MV-4-11 (cell line): ENCODE results near the gene ANTXR2.

Experiments used
- DNase-seq: peaks from one replicate; lab custom pipeline; 2025; lab: John Stamatoyannopoulos, UW

Gene ANTXR2

GRCh38 chr4:80092088-80092487, 19.1 kb upstream of the ANTXR2 start:
- no peak for DNase-seq

- DNase-seq = no peak
These were observed 18.7 kb upstream of the ANTXR2 start for GRCh38 chr4:80091688-80092087.

GRCh38 chr4:80091184-80091583, 18.2 kb upstream of the ANTXR2 start:
- DNase-seq = no peak

- DNase-seq = no peak
These were observed 17.1 kb upstream of the ANTXR2 start for GRCh38 chr4:80090090-80090489.

- DNase-seq = no peak
These were observed 15.4 kb upstream of the ANTXR2 start for GRCh38 chr4:80088471-80088870.

GRCh38 chr4:80086296-80086695, 13.3 kb upstream of the ANTXR2 start:
- DNase-seq = no peak

GRCh38 chr4:80085081-80085480, 12.1 kb upstream of the ANTXR2 start:
- no peak for DNase-seq

GRCh38 chr4:80082693-80083092, 9.7 kb upstream of the ANTXR2 start:
- no peak for DNase-seq

GRCh38 chr4:80081566-80081965, 8.5 kb upstream of the ANTXR2 start:
- DNase-seq = no peak

- DNase-seq = peak; percentile 68
These were observed 6.4 kb upstream of the ANTXR2 start for GRCh38 chr4:80079255-80079923.

GRCh38 chr4:80078346-80079092, 5.5 kb upstream of the ANTXR2 start:
- DNase-seq = no peak

- no peak for DNase-seq
These were observed 4.6 kb upstream of the ANTXR2 start for GRCh38 chr4:80077639-80078038.

- no peak for DNase-seq
These were observed 3.7 kb upstream of the ANTXR2 start for GRCh38 chr4:80076681-80077080.

- peak; percentile 30 for DNase-seq
These were observed 3.1 kb upstream of the ANTXR2 start for GRCh38 chr4:80075995-80076675.

- DNase-seq = peak; percentile 16
These were observed 1.6 kb upstream of the ANTXR2 start for GRCh38 chr4:80074651-80075050.

- DNase-seq = no peak
These were observed 1.0 kb upstream of the ANTXR2 start for GRCh38 chr4:80074069-80074468.

GRCh38 chr4:80073473-80074008, 512 bp upstream of the ANTXR2 start:
- DNase-seq = peak; percentile 83

GRCh38 chr4:80072228-80072743, 743 bp downstream of the ANTXR2 start:
- DNase-seq = peak; percentile 8

- DNase-seq = peak; percentile 4
These were observed 1.3 kb downstream of the ANTXR2 start for GRCh38 chr4:80071604-80072227.

GRCh38 chr4:80070880-80071603, 2.0 kb downstream of the ANTXR2 start:
- peak; percentile 12 for DNase-seq
